GM23338 (cell line): Measurements from ENCODE around the gene LPCAT4.
A peak's percentile ranks its signal among the peaks of the same experiment; 100 is the strongest.

Experiments
- CREB1 ChIP-seq: fragments of 250-450 bp; sonication (Bioruptor Pico); IDR thresholded peaks from 2 replicates; pipeline ENCODE4 v1.5.0; 2020; ENCODE audit warnings: low read depth, mild to moderate bottlenecking, moderate library complexity
- CTCF ChIP-seq, 2 experiments: fragments of 200-600 bp in 1 of 2; sonication (generic) in 1 of 2; conservative IDR thresholded peaks; 2 replicates each; pipeline versions ENCODE4 v1.5.1 to v1.6.1; 2016 to 2017; ENCODE audit warnings: antibody characterized with exemption in 2 of 2, low read depth in 2 of 2, mild to moderate bottlenecking in 2 of 2, moderate library complexity in 1 of 2
- EZH2 ChIP-seq: fragments of 200-600 bp; sonication (generic); IDR thresholded peaks from one replicate; pipeline ENCODE4 v1.8.0; 2017; ENCODE audit warnings: antibody characterized with exemption, mild to moderate bottlenecking, low read depth; ENCODE audit not compliant: unreplicated experiment
- EZH2phosphoT487 ChIP-seq: fragments of 200-600 bp; sonication (generic); IDR thresholded peaks from one replicate; pipeline ENCODE4 v1.8.1; 2018; ENCODE audit warnings: antibody characterized with exemption; ENCODE audit not compliant: unreplicated experiment
- POLR2AphosphoS5 ChIP-seq: IDR thresholded peaks from 2 replicates; pipeline ENCODE4 v1.6.1; 2016; ENCODE audit warnings: antibody characterized with exemption, low read depth
- ZNF114 ChIP-seq: fragments of 250-450 bp; sonication (Bioruptor Pico); IDR thresholded peaks from 2 replicates; pipeline ENCODE4 v1.5.0; 2020; ENCODE audit warnings: mild to moderate bottlenecking, moderate library complexity

- no peak for TF ChIP-seq CTCF (conservative IDR thresholded peaks at IDR 0.05; ENCODE audit: low read depth in 2 of 2)
- no peak for TF ChIP-seq EZH2
- TF ChIP-seq EZH2phosphoT487: no peak
- no peak for TF ChIP-seq ZNF114 (CRISPR knock-in tag)
- no peak for TF ChIP-seq CREB1
- TF ChIP-seq POLR2AphosphoS5: peak; percentile 29; the same call in 1 of the 2 replicates
Measured at GRCh38 chr15:34366271-34367065, 528 bp downstream of the LPCAT4 start.
